ENCODE data around the gene CYB561D1. TPM values are rescaled to one million over a fixed set of nuclear protein-coding genes. Genes with fewer than 3 reads are reported as not detected.

Gene CYB561D1
- total and polyA plus RNA-seq, 10 of the 15 experiments (the other 5 are each of a cell fraction or from before 2014, with no cell fraction given): 0.68 to 9.0 (median 3.3) TPM

DNA sequence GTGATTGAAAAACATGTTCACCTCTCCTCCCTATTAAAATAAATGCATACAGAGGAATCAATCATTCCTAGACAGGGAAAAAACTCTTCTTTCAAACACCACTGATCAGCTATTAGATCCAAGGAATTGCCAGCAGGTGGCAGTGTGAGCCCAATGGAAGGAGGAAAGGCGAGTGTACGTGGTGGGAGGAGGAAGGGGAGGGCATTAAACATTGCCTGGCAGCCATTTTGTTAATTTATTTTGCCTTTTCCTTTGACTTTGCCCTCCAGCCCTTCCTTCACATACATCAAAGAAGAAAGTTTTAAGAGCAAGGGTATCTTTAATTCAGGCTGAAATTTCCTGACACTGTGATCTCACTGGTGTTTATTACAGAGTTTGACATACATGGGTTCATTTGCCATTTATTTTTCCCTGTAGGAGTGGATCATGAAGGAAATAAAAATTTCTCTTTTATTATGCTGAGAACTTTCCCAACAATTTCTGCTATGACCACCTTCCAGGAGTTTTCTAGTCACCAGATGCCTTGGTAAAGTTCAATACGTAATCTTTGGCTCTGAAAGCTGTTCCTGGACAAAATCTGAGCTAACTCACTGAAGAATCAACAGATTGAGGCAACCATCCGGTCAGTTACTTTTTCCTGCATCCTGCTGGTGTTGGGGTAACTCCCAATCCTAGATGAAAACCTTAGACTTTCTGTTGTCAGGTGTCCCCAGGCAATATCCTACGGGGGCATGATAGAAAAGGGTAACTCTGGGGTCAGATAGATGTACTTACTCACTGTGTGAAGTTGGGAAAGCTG lies 52.6 kb downstream of the CYB561D1 start (continued):
- TF ChIP-seq, protein P1, sequence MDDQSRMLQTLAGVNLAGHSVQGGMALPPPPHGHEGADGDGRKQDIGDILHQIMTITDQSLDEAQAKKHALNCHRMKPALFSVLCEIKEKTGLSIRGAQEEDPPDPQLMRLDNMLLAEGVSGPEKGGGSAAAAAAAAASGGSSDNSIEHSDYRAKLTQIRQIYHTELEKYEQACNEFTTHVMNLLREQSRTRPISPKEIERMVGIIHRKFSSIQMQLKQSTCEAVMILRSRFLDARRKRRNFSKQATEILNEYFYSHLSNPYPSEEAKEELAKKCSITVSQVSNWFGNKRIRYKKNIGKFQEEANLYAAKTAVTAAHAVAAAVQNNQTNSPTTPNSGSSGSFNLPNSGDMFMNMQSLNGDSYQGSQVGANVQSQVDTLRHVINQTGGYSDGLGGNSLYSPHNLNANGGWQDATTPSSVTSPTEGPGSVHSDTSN (IDR thresholded peaks at IDR 0.05; ENCODE audit: insufficient replicate concordance, low read depth, low read length): no peak
- TF ChIP-seq MTA3 (IDR thresholded peaks at IDR 0.05; ENCODE audit: borderline replicate concordance, low read length): 0 out of 2 replicates have a peak, but pooled peaks have one; percentile 29
- TF ChIP-seq ZNF217 (IDR thresholded peaks at IDR 0.05): no peak
- TF ChIP-seq, protein P2, sequence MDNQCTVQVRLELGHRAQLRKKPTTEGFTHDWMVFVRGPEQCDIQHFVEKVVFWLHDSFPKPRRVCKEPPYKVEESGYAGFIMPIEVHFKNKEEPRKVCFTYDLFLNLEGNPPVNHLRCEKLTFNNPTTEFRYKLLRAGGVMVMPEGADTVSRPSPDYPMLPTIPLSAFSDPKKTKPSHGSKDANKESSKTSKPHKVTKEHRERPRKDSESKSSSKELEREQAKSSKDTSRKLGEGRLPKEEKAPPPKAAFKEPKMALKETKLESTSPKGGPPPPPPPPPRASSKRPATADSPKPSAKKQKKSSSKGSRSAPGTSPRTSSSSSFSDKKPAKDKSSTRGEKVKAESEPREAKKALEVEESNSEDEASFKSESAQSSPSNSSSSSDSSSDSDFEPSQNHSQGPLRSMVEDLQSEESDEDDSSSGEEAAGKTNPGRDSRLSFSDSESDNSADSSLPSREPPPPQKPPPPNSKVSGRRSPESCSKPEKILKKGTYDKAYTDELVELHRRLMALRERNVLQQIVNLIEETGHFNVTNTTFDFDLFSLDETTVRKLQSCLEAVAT (IDR thresholded peaks at IDR 0.05): no peak
- TF ChIP-seq ASH2L (IDR thresholded peaks at IDR 0.05; ENCODE audit: borderline replicate concordance, low read depth): no peak
- TF ChIP-seq NFYB (IDR thresholded peaks at IDR 0.05; ENCODE audit: insufficient read depth, low read depth, low read length): no peak
- no peak for TF ChIP-seq MYC (IDR thresholded peaks at IDR 0.05; ENCODE audit: insufficient read depth, insufficient read length, insufficient replicate concordance, low read length, severe bottlenecking)
- peak; percentile 98 for TF ChIP-seq RAD21 (IDR thresholded peaks at IDR 0.05; ENCODE audit: insufficient read depth, low read depth, low read length)
- TF ChIP-seq, protein P3, sequence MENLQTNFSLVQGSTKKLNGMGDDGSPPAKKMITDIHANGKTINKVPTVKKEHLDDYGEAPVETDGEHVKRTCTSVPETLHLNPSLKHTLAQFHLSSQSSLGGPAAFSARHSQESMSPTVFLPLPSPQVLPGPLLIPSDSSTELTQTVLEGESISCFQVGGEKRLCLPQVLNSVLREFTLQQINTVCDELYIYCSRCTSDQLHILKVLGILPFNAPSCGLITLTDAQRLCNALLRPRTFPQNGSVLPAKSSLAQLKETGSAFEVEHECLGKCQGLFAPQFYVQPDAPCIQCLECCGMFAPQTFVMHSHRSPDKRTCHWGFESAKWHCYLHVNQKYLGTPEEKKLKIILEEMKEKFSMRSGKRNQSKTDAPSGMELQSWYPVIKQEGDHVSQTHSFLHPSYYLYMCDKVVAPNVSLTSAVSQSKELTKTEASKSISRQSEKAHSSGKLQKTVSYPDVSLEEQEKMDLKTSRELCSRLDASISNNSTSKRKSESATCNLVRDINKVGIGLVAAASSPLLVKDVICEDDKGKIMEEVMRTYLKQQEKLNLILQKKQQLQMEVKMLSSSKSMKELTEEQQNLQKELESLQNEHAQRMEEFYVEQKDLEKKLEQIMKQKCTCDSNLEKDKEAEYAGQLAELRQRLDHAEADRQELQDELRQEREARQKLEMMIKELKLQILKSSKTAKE (IDR thresholded peaks at IDR 0.05; ENCODE audit: low read depth, poor library complexity, severe bottlenecking): peak; percentile 57
- no peak for TF ChIP-seq SIX5 (IDR thresholded peaks at IDR 0.05; ENCODE audit: low read depth, low read length, severe bottlenecking)
- TF ChIP-seq, protein P4, sequence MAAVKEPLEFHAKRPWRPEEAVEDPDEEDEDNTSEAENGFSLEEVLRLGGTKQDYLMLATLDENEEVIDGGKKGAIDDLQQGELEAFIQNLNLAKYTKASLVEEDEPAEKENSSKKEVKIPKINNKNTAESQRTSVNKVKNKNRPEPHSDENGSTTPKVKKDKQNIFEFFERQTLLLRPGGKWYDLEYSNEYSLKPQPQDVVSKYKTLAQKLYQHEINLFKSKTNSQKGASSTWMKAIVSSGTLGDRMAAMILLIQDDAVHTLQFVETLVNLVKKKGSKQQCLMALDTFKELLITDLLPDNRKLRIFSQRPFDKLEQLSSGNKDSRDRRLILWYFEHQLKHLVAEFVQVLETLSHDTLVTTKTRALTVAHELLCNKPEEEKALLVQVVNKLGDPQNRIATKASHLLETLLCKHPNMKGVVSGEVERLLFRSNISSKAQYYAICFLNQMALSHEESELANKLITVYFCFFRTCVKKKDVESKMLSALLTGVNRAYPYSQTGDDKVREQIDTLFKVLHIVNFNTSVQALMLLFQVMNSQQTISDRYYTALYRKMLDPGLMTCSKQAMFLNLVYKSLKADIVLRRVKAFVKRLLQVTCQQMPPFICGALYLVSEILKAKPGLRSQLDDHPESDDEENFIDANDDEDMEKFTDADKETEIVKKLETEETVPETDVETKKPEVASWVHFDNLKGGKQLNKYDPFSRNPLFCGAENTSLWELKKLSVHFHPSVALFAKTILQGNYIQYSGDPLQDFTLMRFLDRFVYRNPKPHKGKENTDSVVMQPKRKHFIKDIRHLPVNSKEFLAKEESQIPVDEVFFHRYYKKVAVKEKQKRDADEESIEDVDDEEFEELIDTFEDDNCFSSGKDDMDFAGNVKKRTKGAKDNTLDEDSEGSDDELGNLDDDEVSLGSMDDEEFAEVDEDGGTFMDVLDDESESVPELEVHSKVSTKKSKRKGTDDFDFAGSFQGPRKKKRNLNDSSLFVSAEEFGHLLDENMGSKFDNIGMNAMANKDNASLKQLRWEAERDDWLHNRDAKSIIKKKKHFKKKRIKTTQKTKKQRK (IDR thresholded peaks at IDR 0.05; ENCODE audit: low read depth, low read length): no peak
- TF ChIP-seq, protein P5, sequence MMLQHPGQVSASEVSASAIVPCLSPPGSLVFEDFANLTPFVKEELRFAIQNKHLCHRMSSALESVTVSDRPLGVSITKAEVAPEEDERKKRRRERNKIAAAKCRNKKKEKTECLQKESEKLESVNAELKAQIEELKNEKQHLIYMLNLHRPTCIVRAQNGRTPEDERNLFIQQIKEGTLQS (IDR thresholded peaks at IDR 0.05; ENCODE audit: borderline replicate concordance, extremely low read depth, low read depth, low read length): no peak
- TF ChIP-seq, protein P6, sequence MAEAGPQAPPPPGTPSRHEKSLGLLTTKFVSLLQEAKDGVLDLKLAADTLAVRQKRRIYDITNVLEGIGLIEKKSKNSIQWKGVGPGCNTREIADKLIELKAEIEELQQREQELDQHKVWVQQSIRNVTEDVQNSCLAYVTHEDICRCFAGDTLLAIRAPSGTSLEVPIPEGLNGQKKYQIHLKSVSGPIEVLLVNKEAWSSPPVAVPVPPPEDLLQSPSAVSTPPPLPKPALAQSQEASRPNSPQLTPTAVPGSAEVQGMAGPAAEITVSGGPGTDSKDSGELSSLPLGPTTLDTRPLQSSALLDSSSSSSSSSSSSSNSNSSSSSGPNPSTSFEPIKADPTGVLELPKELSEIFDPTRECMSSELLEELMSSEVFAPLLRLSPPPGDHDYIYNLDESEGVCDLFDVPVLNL (IDR thresholded peaks at IDR 0.05; ENCODE audit: low read depth, low read length): no peak
- no peak for TF ChIP-seq MEF2B (IDR thresholded peaks at IDR 0.05; ENCODE audit: partially characterized antibody, poor library complexity, severe bottlenecking)
- peak; percentile 78; the same call in 1 of the 2 replicates for TF ChIP-seq PAX8 (IDR thresholded peaks at IDR 0.05)
- TF ChIP-seq SPI1 (IDR thresholded peaks at IDR 0.05; ENCODE audit: borderline replicate concordance, insufficient read depth, low read depth, low read length): no peak
- TF ChIP-seq CREM (IDR thresholded peaks at IDR 0.05; ENCODE audit: low read depth): no peak
- peak; percentile 15; the same call in 1 of the 2 replicates for TF ChIP-seq MXI1 (IDR thresholded peaks at IDR 0.05; ENCODE audit: low read depth, low read length)
